22Rv1 (cell line): Measurements from ENCODE around the gene S1PR4.

Source experiments
- H3K27ac ChIP-seq: fragments of 450-650 bp; 2 replicates; pipeline ENCODE4 v1.5.1; 2017
- CTCF ChIP-seq: fragments of 450-650 bp; IDR thresholded peaks from 2 replicates; pipeline ENCODE4 v1.5.1; 2017; ENCODE audit warnings: mild to moderate bottlenecking
- ZFX ChIP-seq: fragments of 450-650 bp; IDR thresholded peaks from 2 replicates; pipeline ENCODE4 v1.6.1; 2017; ENCODE audit warnings: antibody characterized with exemption, borderline replicate concordance

The S1PR4 gene

GRCh38 chr19:3146677-3147100 lies 31.9 kb upstream of the S1PR4 start:
- H3K27ac ChIP-seq, result no peak overlapping the region
- TF ChIP-seq ZFX (no peak), CTCF (peak; percentile 82)

- H3K27ac ChIP-seq, result no peak overlapping the region
- TF ChIP-seq CTCF (no peak), ZFX (no peak)
Observed at GRCh38 chr19:3148503-3148902, 30.1 kb upstream of the S1PR4 start.

- TF ChIP-seq ZFX (no peak), CTCF (no peak)
- H3K27ac ChIP-seq, result no peak overlapping the region
Observed at GRCh38 chr19:3149089-3149488, 29.5 kb upstream of the S1PR4 start.

- TF ChIP-seq CTCF (no peak), ZFX (no peak)
- H3K27ac ChIP-seq, result no peak overlapping the region
Observed at GRCh38 chr19:3149526-3150505, 28.8 kb upstream of the S1PR4 start.

GRCh38 chr19:3150739-3151329 lies 27.7 kb upstream of the S1PR4 start:
- no peak overlapping the region for H3K27ac ChIP-seq
- TF ChIP-seq CTCF (no peak), ZFX (no peak)

GRCh38 chr19:3151563-3152418 lies 26.8 kb upstream of the S1PR4 start:
- H3K27ac ChIP-seq, result no peak overlapping the region
- no peak for TF ChIP-seq ZFX
- no peak for TF ChIP-seq CTCF
